SK-N-SH (cell line): ENCODE data around the gene SHISA5. TPM values are rescaled to one million over a fixed set of nuclear protein-coding genes. Genes with fewer than 3 reads are reported as not detected.

ENCODE experiments used
- CTCF ChIA-PET: fragments of 300-600, 350-600 bp; formaldehyde crosslinking; extraction: SDS; loops from one replicate; lab custom pipeline; 2021; lab: Yijun Ruan, JAX
- POLR2A ChIA-PET: fragments of 350-600 bp; sonication (Branson Sonifier 250); formaldehyde crosslinking; extraction: SDS; loops from one replicate; lab custom pipeline; 2020; ENCODE audit warnings: antibody characterized with exemption, inconsistent platforms; lab: Yijun Ruan, JAX
- DNase-seq: peaks from one replicate; pipeline ENCODE4 v3.0.0; 2012
- H2AFZ ChIP-seq: fragments of 200-600 bp; sonication (generic); 2 replicates; pipeline ENCODE4 v1.8.1; 2016; ENCODE audit warnings: antibody characterized with exemption, mild to moderate bottlenecking, low read depth
- H3F3A ChIP-seq: fragments of 200-600 bp; sonication (generic); replicated peaks from 2 replicates; pipeline ENCODE3; 2016; ENCODE audit warnings: antibody characterized with exemption, mild to moderate bottlenecking; ENCODE audit not compliant: insufficient read depth
- H3K27ac ChIP-seq, 2 experiments: fragments of 200-500 bp in 1 of 2; fragments of 200-600 bp in 1 of 2; sonication (Bioruptor generic) in 1 of 2; sonication (generic), shearing (Covaris generic) in 1 of 2; 2 replicates each; pipeline versions ENCODE4 v1.5.1 to v1.6.1; 2014 to 2016; ENCODE audit warnings: low read depth in 2 of 2, inconsistent platforms in 1 of 2, low read length in 1 of 2, mild to moderate bottlenecking in 1 of 2, mixed read lengths in 1 of 2
- H3K27me3 ChIP-seq: fragments of 200-600 bp; sonication (generic), shearing (Covaris generic); 2 replicates; pipeline ENCODE4 v1.6.1; 2016; ENCODE audit warnings: mixed run types; ENCODE audit not compliant: insufficient read depth
- H3K36me3 ChIP-seq, 2 experiments: fragments of 200-500 bp in 1 of 2; fragments of 200-600 bp in 1 of 2; sonication (Bioruptor generic) in 1 of 2; sonication (generic) in 1 of 2; replicated peaks in 1 of 2; 2 replicates each; pipeline versions ENCODE3 to v1.5.1; 2014 to 2016; ENCODE audit warnings: low read length in 1 of 2, mild to moderate bottlenecking in 1 of 2; ENCODE audit not compliant: insufficient read depth in 2 of 2, control insufficient read depth in 1 of 2
- H3K4me1 ChIP-seq, 2 experiments: fragments of 200-500 bp in 1 of 2; fragments of 200-600 bp in 1 of 2; sonication (Bioruptor generic) in 1 of 2; sonication (generic), shearing (Covaris generic) in 1 of 2; 2 replicates each; pipeline versions ENCODE4 v1.5.1 to v1.6.1; 2014 to 2016; ENCODE audit warnings: low read depth in 1 of 2, low read length in 1 of 2, mixed run types in 1 of 2; ENCODE audit not compliant: insufficient read depth in 2 of 2, control insufficient read depth in 1 of 2
- H3K4me2 ChIP-seq: fragments of 200-600 bp; sonication (generic), shearing (Covaris generic); 2 replicates; pipeline ENCODE4 v1.6.1; 2017; ENCODE audit warnings: mixed run types
- H3K4me3 ChIP-seq, 2 experiments: fragments of 200-500 bp in 1 of 2; fragments of 200-600 bp in 1 of 2; sonication (Bioruptor generic) in 1 of 2; sonication (generic), shearing (Covaris generic) in 1 of 2; 2 replicates each; pipeline versions ENCODE4 v1.5.1 to v1.8.1; 2014 to 2016; ENCODE audit warnings: low read depth in 2 of 2, inconsistent platforms in 1 of 2, low read length in 1 of 2, mild to moderate bottlenecking in 1 of 2, mixed read lengths in 1 of 2, moderate library complexity in 1 of 2
- H3K79me2 ChIP-seq: fragments of 200-600 bp; sonication (generic); 2 replicates; pipeline ENCODE4 v1.8.1; 2017; ENCODE audit warnings: mild to moderate bottlenecking; ENCODE audit not compliant: insufficient read depth
- H3K9ac ChIP-seq: fragments of 200-600 bp; sonication (generic); 2 replicates; pipeline ENCODE4 v1.6.1; 2017; ENCODE audit warnings: mixed run types
- H3K9me2 ChIP-seq: fragments of 200-600 bp; sonication (generic); 2 replicates; pipeline ENCODE4 v1.6.1; 2017; ENCODE audit warnings: mixed run types
- H3K9me3 ChIP-seq: fragments of 200-600 bp; sonication (generic); 2 replicates; pipeline ENCODE4 v1.6.1; 2017; ENCODE audit warnings: mixed run types, mild to moderate bottlenecking, moderate library complexity
- H4K20me1 ChIP-seq: fragments of 200-600 bp; sonication (generic); 2 replicates; pipeline ENCODE4 v1.6.1; 2017; ENCODE audit warnings: mild to moderate bottlenecking, mixed run types; ENCODE audit not compliant: insufficient read depth
- CHD2 ChIP-seq: fragments of 150-350 bp; IDR thresholded peaks from 2 replicates; pipeline ENCODE4 v1.6.1; 2018; ENCODE audit warnings: low read length; ENCODE audit not compliant: partially characterized antibody
- CTCF ChIP-seq: fragments of 200-600 bp; sonication (generic); IDR thresholded peaks from 2 replicates; pipeline ENCODE4 v1.6.1; 2017; ENCODE audit warnings: antibody characterized with exemption, mild to moderate bottlenecking, moderate library complexity
- NFIC ChIP-seq: IDR thresholded peaks from 2 replicates; pipeline ENCODE4 v1.4.0; 2012; ENCODE audit warnings: borderline replicate concordance
- RAD21 ChIP-seq: IDR thresholded peaks from 2 replicates; pipeline ENCODE4 v1.6.1; 2012; ENCODE audit warnings: mild to moderate bottlenecking, low read length
- REST ChIP-seq: IDR thresholded peaks from 2 replicates; pipeline ENCODE4 v1.6.1; 2012; ENCODE audit warnings: mild to moderate bottlenecking, low read depth, low read length, moderate library complexity
- YY1 ChIP-seq: IDR thresholded peaks from 2 replicates; pipeline ENCODE4 v1.4.0; 2012; ENCODE audit warnings: low read depth, mild to moderate bottlenecking
- WGBS: methylation state at CpG from one replicate; pipeline ENCODE4 v1.1.6; 2017; ENCODE audit warnings: low lambda C conversion rate; 5-methylcytosine and 5-hydroxymethylcytosine counted together
- polyA plus RNA-seq, 3 experiments: library from polyadenylated mRNA; depleted of rRNA; stranded (reverse); fragments of >200 nt; gene quantifications; 2 replicates each; pipeline ENCODE4 v1.2.3, GENCODE V29; 2012
- small RNA-seq, 7 experiments: library from RNA; depleted of rRNA; stranded (forward); fragments of <200 nt; gene quantifications; one replicate each; pipeline ENCODE3, GENCODE V24; 2012

SHISA5 gene
- polyA plus RNA-seq, 1 of the 3 experiments (the other 2 are of a cell fraction): 194 TPM

GRCh38 chr3:48418140-48418539 lies 85.8 kb downstream of the SHISA5 start:
- 95% methylated on average over 16 of the region's 17 CpGs for WGBS
- peaks cover 0 to 60% of the 10 kb centered on the region in 2 experiments for H3K36me3 ChIP-seq
- no peaks in the 10 kb centered on the region for H3K9me3 ChIP-seq
- H4K20me1 ChIP-seq: no peaks in the 10 kb centered on the region
- no peaks in the 10 kb centered on the region for H3F3A ChIP-seq
- CTCF ChIA-PET: interaction anchor here (1.2 to 14.1 kb wide), 4 partner anchors 9 to 144 kb away, joined by 5 to 156 read pairs (median 34); no protein-coding TSS in a partner anchor
- no peak overlapping the region for H3K4me2 ChIP-seq
- H3K79me2 ChIP-seq: peaks cover 10% of the 10 kb centered on the region; the same call in 1 of the 2 replicates
- POLR2A ChIA-PET: no interaction called here
- no peaks in the 10 kb centered on the region for H3K9me2 ChIP-seq
- no peaks in the 10 kb centered on the region for H3K27me3 ChIP-seq
- DNase-seq: peak; percentile 32
- no peak overlapping the region for H3K27ac ChIP-seq
- no peak overlapping the region for H3K4me3 ChIP-seq
- TF ChIP-seq REST (no peak), CHD2 (no peak), YY1 (no peak), CTCF (no peak), NFIC (no peak), RAD21 (no peak)
- no peak overlapping the region for H3K9ac ChIP-seq
- no peak overlapping the region for H2AFZ ChIP-seq
- peaks cover 0 to 16% of the 10 kb centered on the region in 2 experiments; a peak in 1 of 4 replicates for H3K4me1 ChIP-seq

Small RNAs within 50 kb of the gene (small RNA-seq; reads per million reads assigned to genes)
- 0 to 0.59 (median 0) reads per million in 7 experiments for gene MIR6823

Other genes with a start within 250 kb of the SHISA5 start
- gene NME6, start 202.8 kb downstream of the SHISA5 start, polyA plus RNA-seq (2012; rRNA removed): 16.4 and 21.1 TPM in 2 replicates
- gene SPINK8, start 170.5 kb downstream of the SHISA5 start, polyA plus RNA-seq (2012; rRNA removed): not detected in 2 replicates
- gene FBXW12, start 132.0 kb downstream of the SHISA5 start, polyA plus RNA-seq (2012; rRNA removed): 0.07 TPM in 1 of 2 replicates, not detected in the other
- 38.0 and 39.8 TPM in 2 replicates for gene PLXNB1, start 74.1 kb downstream of the SHISA5 start, polyA plus RNA-seq (2012; rRNA removed)
- gene CCDC51, start 64.1 kb downstream of the SHISA5 start, polyA plus RNA-seq (2012; rRNA removed): 24.2 and 29.6 TPM in 2 replicates
- gene TMA7, start 63.9 kb downstream of the SHISA5 start, polyA plus RNA-seq (2012; rRNA removed): 393 and 438 TPM in 2 replicates
- 5.6 and 6.5 TPM in 2 replicates for gene ATRIP, start 57.4 kb downstream of the SHISA5 start, polyA plus RNA-seq (2012; rRNA removed)
- 5.7 and 6.7 TPM in 2 replicates for gene PFKFB4, start 52.6 kb upstream of the SHISA5 start, polyA plus RNA-seq (2012; rRNA removed)
- gene UCN2, start 59.6 kb upstream of the SHISA5 start, polyA plus RNA-seq (2012; rRNA removed): 0.50 and 0.69 TPM in 2 replicates
- 7.1 and 10.8 TPM in 2 replicates for gene COL7A1, start 91.2 kb upstream of the SHISA5 start, polyA plus RNA-seq (2012; rRNA removed)
- gene UQCRC1, start 105.5 kb upstream of the SHISA5 start, polyA plus RNA-seq (2012; rRNA removed): 284 and 317 TPM in 2 replicates
- gene TMEM89, start 117.6 kb upstream of the SHISA5 start, polyA plus RNA-seq (2012; rRNA removed): not detected in 2 replicates
- 31.9 and 39.6 TPM in 2 replicates for gene SLC26A6, start 131.3 kb upstream of the SHISA5 start, polyA plus RNA-seq (2012; rRNA removed)
- gene CELSR3, start 158.7 kb upstream of the SHISA5 start, polyA plus RNA-seq (2012; rRNA removed): 10.0 and 11.7 TPM in 2 replicates
- gene NCKIPSD, start 181.7 kb upstream of the SHISA5 start, polyA plus RNA-seq (2012; rRNA removed): 20.4 and 24.9 TPM in 2 replicates
- 178 and 219 TPM in 2 replicates for gene IP6K2, start 213.0 kb upstream of the SHISA5 start, polyA plus RNA-seq (2012; rRNA removed)